Right atrium auricular region (tissue), 2 donors: ENCODE measurements around the gene PRR35. TPM values are rescaled to one million over a fixed set of nuclear protein-coding genes. Genes with fewer than 3 reads are reported as not detected.

Experiments
- DNase-seq: peaks from one replicate; pipeline ENCODE4 v3.0.0-alpha.2; 2019; ENCODE audit warnings: low spot score
- H3K27ac ChIP-seq, 2 donors: fragments of 200-600 bp; sonication (generic); 1 replicate in 1 of 2; 2 replicates in 1 of 2; pipeline ENCODE4 v1.5.1; 2016 to 2019
- H3K27me3 ChIP-seq, 2 donors: fragments of 200-600 bp; sonication (generic); one replicate each; pipeline versions ENCODE4 v1.5.1 to v1.6.0; 2017 to 2019
- H3K36me3 ChIP-seq: fragments of 200-600 bp; sonication (generic); one replicate; pipeline ENCODE4 v1.5.1; 2016
- H3K4me1 ChIP-seq, 2 donors: fragments of 200-600 bp; sonication (generic); one replicate each; pipeline versions ENCODE4 v1.5.1 to v1.6.0; 2017 to 2019
- H3K4me3 ChIP-seq, 2 donors: fragments of 200-600 bp; sonication (generic); 1 replicate in 1 of 2; 2 replicates in 1 of 2; pipeline ENCODE4 v1.5.1; 2017 to 2019; ENCODE audit warnings: mild to moderate bottlenecking in 1 of 2, moderate library complexity in 1 of 2
- H3K9me3 ChIP-seq, 2 donors: fragments of 200-600 bp; sonication (generic); one replicate each; pipeline ENCODE4 v1.5.1; 2019
- CTCF ChIP-seq, 2 donors: fragments of 200-600 bp; sonication (generic); IDR thresholded peaks; one replicate each; pipeline ENCODE4 v1.5.1; 2019; ENCODE audit warnings: antibody characterized with exemption in 2 of 2
- total RNA-seq, 2 donors: library from RNA; depleted of rRNA; stranded (reverse); fragments of >200 nt; gene quantifications; one replicate each; pipeline ENCODE4 v1.1.0, GENCODE V29; 2016

The PRR35 gene
- total RNA-seq, 2 donors from 2014 or later, result not detected

GRCh38 chr16:535446-536405, 24.5 kb upstream of the PRR35 start:
- peak; percentile 63 for DNase-seq
- H3K9me3 ChIP-seq, result no peaks in the 10 kb centered on the region
- no peak for TF ChIP-seq CTCF (IDR thresholded peaks at IDR 0.05)

GRCh38 chr16:536746-537145, 23.4 kb upstream of the PRR35 start:
- no peak for TF ChIP-seq CTCF (IDR thresholded peaks at IDR 0.05)
- no peaks in the 10 kb centered on the region for H3K27me3 ChIP-seq
- peaks cover 10% of the 10 kb centered on the region for H3K36me3 ChIP-seq
- H3K27ac ChIP-seq, result no peak overlapping the region
- H3K4me3 ChIP-seq, result no peak overlapping the region
- no peaks in the 10 kb centered on the region for H3K9me3 ChIP-seq
- DNase-seq, result no peak
- peaks cover 0 to 12% of the 10 kb centered on the region in 2 donors for H3K4me1 ChIP-seq

More at GRCh38 chr16:535446-536405, 24.5 kb upstream of the PRR35 start:
- Histone ChIP-seq H3K4me1 (peaks cover 0 to 13% of the 10 kb centered on the region in 2 donors), H3K27ac (no peak overlapping the region), H3K27me3 (no peaks in the 10 kb centered on the region), H3K4me3 (no peak overlapping the region), H3K36me3 (peaks cover 7% of the 10 kb centered on the region)

- Histone ChIP-seq H3K9me3 (no peaks in the 10 kb centered on the region), H3K36me3 (peaks cover 10% of the 10 kb centered on the region), H3K27me3 (no peaks in the 10 kb centered on the region), H3K4me1 (peaks cover 0 to 12% of the 10 kb centered on the region in 2 donors), H3K27ac (no peak overlapping the region), H3K4me3 (no peak overlapping the region)
- DNase-seq, result no peak
- no peak for TF ChIP-seq CTCF (IDR thresholded peaks at IDR 0.05)
These were observed 22.5 kb upstream of the PRR35 start for GRCh38 chr16:537415-538335.

- H3K4me3 ChIP-seq, result no peak overlapping the region
- no peak for TF ChIP-seq CTCF (IDR thresholded peaks at IDR 0.05)
- no peaks in the 10 kb centered on the region for H3K9me3 ChIP-seq
- peaks cover 0 to 3% of the 10 kb centered on the region in 2 donors for H3K4me1 ChIP-seq
- DNase-seq, result no peak
- H3K27me3 ChIP-seq, result no peaks in the 10 kb centered on the region
- H3K27ac ChIP-seq, result no peak overlapping the region
- peaks cover 10% of the 10 kb centered on the region for H3K36me3 ChIP-seq
These were observed 20.2 kb upstream of the PRR35 start for GRCh38 chr16:539901-540530.

GRCh38 chr16:540645-541340, 19.4 kb upstream of the PRR35 start:
- no peak overlapping the region for H3K27ac ChIP-seq
- peaks cover 10% of the 10 kb centered on the region for H3K36me3 ChIP-seq
- DNase-seq, result no peak
- no peak overlapping the region for H3K4me3 ChIP-seq
- no peaks in the 10 kb centered on the region for H3K9me3 ChIP-seq
- no peak for TF ChIP-seq CTCF (IDR thresholded peaks at IDR 0.05)
- H3K4me1 ChIP-seq, result peaks cover 0 to under 1% of the 10 kb centered on the region in 2 donors
- H3K27me3 ChIP-seq, result no peaks in the 10 kb centered on the region
